HCT116 (cell line): ENCODE results near the gene STARD8. TPM values are rescaled to one million over a fixed set of nuclear protein-coding genes. Genes with fewer than 3 reads are reported as not detected.

ENCODE experiments used
- ATAC-seq: fragments of 200-7000 bp; cut with Tn5 transposase; 2 replicates; pipeline ENCODE4 v1.9.1; 2020; ENCODE audit warnings: mild to moderate bottlenecking, moderate library complexity
- BruUV-seq: library from RNA; stranded (reverse); fragments of 400-500 nt; replicated peaks from 2 replicates; lab custom pipeline; 2021; lab: Mats Ljungman, UMichigan
- CTCF ChIA-PET: fragments of 300-600 bp; sonication (Branson Sonifier 250); formaldehyde crosslinking; loops from one replicate; lab custom pipeline; 2021; ENCODE audit warnings: antibody characterized with exemption; lab: Charles Lee
- POLR2A ChIA-PET: fragments of 300-600, 350-600 bp; sonication (Branson Sonifier 250); formaldehyde crosslinking; loops from one replicate; lab custom pipeline; 2021; ENCODE audit warnings: antibody characterized with exemption; lab: Charles Lee
- RAD21 ChIA-PET, 2 experiments: fragments of 300-600 bp; sonication (Branson Sonifier 250); formaldehyde crosslinking; loops; one replicate each; lab custom pipeline; 2023; ENCODE audit warnings: low total read pairs in 2 of 2; ENCODE audit not compliant: uncharacterized antibody in 2 of 2, unreplicated experiment in 2 of 2, low non-redundant PET in 1 of 2; lab: Charles Lee
- DNase-seq: peaks from one replicate; pipeline ENCODE4 v3.0.0-alpha.2; 2010; ENCODE audit warnings: low read depth, low spot score
- H2AFZ ChIP-seq: fragments of 200-600 bp; shearing (Covaris generic), sonication (generic); 2 replicates; pipeline ENCODE4 v1.6.1; 2017; ENCODE audit warnings: low read depth, mixed run types, mixed read lengths, antibody characterized with exemption, low read length; ENCODE audit not compliant: poor library complexity, severe bottlenecking
- H3K27ac ChIP-seq: 2 replicates; pipeline ENCODE4 v1.5.1; 2012; ENCODE audit warnings: low read depth, low read length
- H3K27me3 ChIP-seq: fragments of 200-600 bp; sonication (generic); 2 replicates; pipeline ENCODE4 v1.6.1; 2016; ENCODE audit warnings: mixed run types, low read length, mixed read lengths; ENCODE audit not compliant: insufficient read depth
- H3K36me3 ChIP-seq, 2 experiments: fragments of 200-500 bp in 1 of 2; fragments of 200-600 bp in 1 of 2; sonication (Bioruptor generic) in 1 of 2; sonication (generic) in 1 of 2; 2 replicates each; pipeline versions ENCODE4 v1.5.1 to v1.6.1; 2014 to 2016; ENCODE audit warnings: low read length in 2 of 2, inconsistent platforms in 1 of 2, mixed read lengths in 1 of 2, mixed run types in 1 of 2; ENCODE audit not compliant: insufficient read depth in 2 of 2, control insufficient read depth in 1 of 2
- H3K4me1 ChIP-seq, 2 experiments: fragments of 200-600 bp in 1 of 2; sonication (generic) in 1 of 2; 2 replicates each; pipeline versions ENCODE4 v1.5.1 to v1.6.1; 2012 to 2017; ENCODE audit warnings: low read length in 2 of 2, inconsistent platforms in 1 of 2, mild to moderate bottlenecking in 1 of 2, mixed read lengths in 1 of 2, mixed run types in 1 of 2, moderate library complexity in 1 of 2; ENCODE audit not compliant: insufficient read depth in 2 of 2, control insufficient read depth in 1 of 2
- H3K4me2 ChIP-seq: fragments of 200-600 bp; sonication (generic); 2 replicates; pipeline ENCODE4 v1.6.1; 2017; ENCODE audit warnings: mixed run types, low read length, mixed read lengths
- H3K4me3 ChIP-seq, 2 experiments: fragments of 200-600 bp in 1 of 2; sonication (generic) in 1 of 2; replicated peaks in 1 of 2; 2 replicates each; pipeline ENCODE4 v1.5.1; 2011 to 2016; ENCODE audit warnings: low read length in 2 of 2, control low read depth in 1 of 2, low read depth in 1 of 2, mild to moderate bottlenecking in 1 of 2, mixed read lengths in 1 of 2, mixed run types in 1 of 2
- H3K79me2 ChIP-seq: fragments of 200-600 bp; sonication (generic); 2 replicates; pipeline ENCODE4 v1.6.1; 2017; ENCODE audit warnings: mild to moderate bottlenecking, mixed run types, low read length, moderate library complexity, mixed read lengths; ENCODE audit not compliant: insufficient read depth
- H3K9ac ChIP-seq: fragments of 200-600 bp; sonication (generic); 2 replicates; pipeline ENCODE4 v1.6.1; 2016; ENCODE audit warnings: low read length, mixed read lengths
- H3K9me2 ChIP-seq: fragments of 200-600 bp; sonication (generic), shearing (Covaris generic); 2 replicates; pipeline ENCODE4 v1.6.1; 2017; ENCODE audit warnings: mixed run types, mild to moderate bottlenecking, moderate library complexity; ENCODE audit not compliant: insufficient read depth
- H3K9me3 ChIP-seq, 2 experiments: fragments of 200-500 bp in 1 of 2; fragments of 200-600 bp in 1 of 2; sonication (Bioruptor generic) in 1 of 2; sonication (generic) in 1 of 2; 2 replicates each; pipeline ENCODE4 v1.6.1; 2014 to 2017; ENCODE audit warnings: low read length in 2 of 2, mixed read lengths in 2 of 2, inconsistent platforms in 1 of 2, low read depth in 1 of 2, mild to moderate bottlenecking in 1 of 2, mixed run types in 1 of 2, moderate library complexity in 1 of 2; ENCODE audit not compliant: control insufficient read depth in 1 of 2, insufficient read depth in 1 of 2
- H4K20me1 ChIP-seq: fragments of 200-600 bp; sonication (generic), shearing (Covaris generic); 2 replicates; pipeline ENCODE4 v1.6.1; 2017; ENCODE audit warnings: mixed run types, mild to moderate bottlenecking, moderate library complexity; ENCODE audit not compliant: insufficient read depth
- CBX3 ChIP-seq: IDR thresholded peaks from 2 replicates; pipeline ENCODE4 v1.6.1; 2012; ENCODE audit warnings: low read depth
- CEBPB ChIP-seq: IDR thresholded peaks from 2 replicates; pipeline ENCODE4 v1.6.1; 2012; ENCODE audit warnings: low read depth
- EGR1 ChIP-seq: IDR thresholded peaks from 2 replicates; pipeline ENCODE4 v1.6.1; 2012; ENCODE audit warnings: low read depth
- EZH2phosphoT487 ChIP-seq: fragments of 200-600 bp; IDR thresholded peaks from 2 replicates; pipeline ENCODE4 v1.6.1; 2018; ENCODE audit warnings: antibody characterized with exemption, borderline replicate concordance
- FOSL1 ChIP-seq: IDR thresholded peaks from 2 replicates; pipeline ENCODE4 v1.6.1; 2012; ENCODE audit warnings: low read depth
- JUND ChIP-seq: IDR thresholded peaks from 2 replicates; pipeline ENCODE4 v1.6.1; 2012
- RAD21 ChIP-seq: IDR thresholded peaks from 2 replicates; pipeline ENCODE4 v1.6.1; 2012; ENCODE audit warnings: low read depth, mild to moderate bottlenecking
- SP1 ChIP-seq: IDR thresholded peaks from 2 replicates; pipeline ENCODE4 v1.6.1; 2012; ENCODE audit warnings: low read depth
- TCF7L2 ChIP-seq: IDR thresholded peaks from 2 replicates; pipeline ENCODE4 v1.7.0; 2011; ENCODE audit warnings: borderline replicate concordance, inconsistent platforms; ENCODE audit not compliant: insufficient read depth, insufficient read length; ENCODE audit errors: extremely low read depth
- YY1 ChIP-seq: IDR thresholded peaks from 2 replicates; pipeline ENCODE4 v1.6.1; 2011; ENCODE audit warnings: low read length, low read depth, moderate library complexity, mild to moderate bottlenecking; ENCODE audit not compliant: insufficient replicate concordance; ENCODE audit errors: extremely low read depth
- intact Hi-C: fragments of 100-400 bp; cut with micrococcal nuclease; formaldehyde crosslinking; loops from 2 replicates; pipeline ENCODE4 v1.10.0; 2022
- total RNA-seq: library from RNA; stranded (reverse); gene quantifications from one replicate; pipeline ENCODE4 v1.2.1, GENCODE V29; 2021; ENCODE audit not compliant: unreplicated experiment
- TF ChIP-seq, protein P1 (sequence below): IDR thresholded peaks from 2 replicates; pipeline ENCODE4 v1.6.1; 2011; ENCODE audit warnings: mild to moderate bottlenecking, low read length, moderate library complexity; ENCODE audit not compliant: insufficient replicate concordance; ENCODE audit errors: extremely low read depth
- TF ChIP-seq, protein P2 (sequence below): IDR thresholded peaks from 2 replicates; pipeline ENCODE4 v1.6.1; 2012; ENCODE audit warnings: low read depth
- TF ChIP-seq, protein P3 (sequence below), 3 experiments: fragments of 200-600 bp in 1 of 3; sonication (generic) in 1 of 3; IDR thresholded peaks in 2 of 3; conservative IDR thresholded peaks in 1 of 3; 2 replicates each; pipeline ENCODE4 v1.5.1; 2012 to 2017; ENCODE audit warnings: low read depth in 2 of 3, low read length in 2 of 3, antibody characterized with exemption in 1 of 3, borderline replicate concordance in 1 of 3, control low read depth in 1 of 3, mild to moderate bottlenecking in 1 of 3, mixed read lengths in 1 of 3, mixed run types in 1 of 3, moderate library complexity in 1 of 3; ENCODE audit not compliant: insufficient read depth in 1 of 3
- TF ChIP-seq, protein P4 (sequence below): IDR thresholded peaks from 2 replicates; pipeline ENCODE4 v1.6.1; 2012

STARD8 gene
- total RNA-seq, 1 experiment from 2014 or later = 5.4 TPM

DNA sequence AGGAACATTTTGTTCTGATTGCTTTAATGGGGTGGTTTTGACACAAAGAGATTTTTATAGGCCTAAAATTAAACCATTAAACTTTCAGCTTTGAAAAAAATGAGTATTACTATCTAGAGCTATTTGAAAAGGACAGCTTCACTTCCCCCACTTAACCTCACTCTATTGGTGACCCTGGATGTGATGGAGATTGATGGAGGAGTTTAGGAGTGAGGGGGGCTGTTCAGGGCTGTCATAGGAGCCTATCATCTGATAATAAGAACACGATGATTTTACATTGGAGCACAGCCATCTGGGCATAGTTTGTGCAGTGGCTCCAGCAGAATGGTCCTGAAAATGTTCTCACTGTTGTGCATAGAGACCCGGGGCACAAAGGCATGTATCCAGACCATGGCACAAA lies 110.3 kb downstream of the STARD8 start:
- no TSS peak for BruUV-seq
- no peaks in the 10 kb centered on the region for H3K27me3 ChIP-seq
- ChIA-PET RAD21 (no interaction called here), POLR2A (no interaction called here)
- no peak for DNase-seq
- H3K4me3 ChIP-seq = no peak overlapping the region
- H2AFZ ChIP-seq = no peak overlapping the region
- intact Hi-C loops = no loop called here
- no peaks in the 10 kb centered on the region for H3K79me2 ChIP-seq
- TF ChIP-seq JUND (no peak), EGR1 (no peak), CBX3 (no peak), CEBPB (no peak), TCF7L2 (no peak), SP1 (no peak), YY1 (no peak), RAD21 (no peak), FOSL1 (no peak), EZH2phosphoT487 (no peak)
- TF ChIP-seq, protein P1, sequence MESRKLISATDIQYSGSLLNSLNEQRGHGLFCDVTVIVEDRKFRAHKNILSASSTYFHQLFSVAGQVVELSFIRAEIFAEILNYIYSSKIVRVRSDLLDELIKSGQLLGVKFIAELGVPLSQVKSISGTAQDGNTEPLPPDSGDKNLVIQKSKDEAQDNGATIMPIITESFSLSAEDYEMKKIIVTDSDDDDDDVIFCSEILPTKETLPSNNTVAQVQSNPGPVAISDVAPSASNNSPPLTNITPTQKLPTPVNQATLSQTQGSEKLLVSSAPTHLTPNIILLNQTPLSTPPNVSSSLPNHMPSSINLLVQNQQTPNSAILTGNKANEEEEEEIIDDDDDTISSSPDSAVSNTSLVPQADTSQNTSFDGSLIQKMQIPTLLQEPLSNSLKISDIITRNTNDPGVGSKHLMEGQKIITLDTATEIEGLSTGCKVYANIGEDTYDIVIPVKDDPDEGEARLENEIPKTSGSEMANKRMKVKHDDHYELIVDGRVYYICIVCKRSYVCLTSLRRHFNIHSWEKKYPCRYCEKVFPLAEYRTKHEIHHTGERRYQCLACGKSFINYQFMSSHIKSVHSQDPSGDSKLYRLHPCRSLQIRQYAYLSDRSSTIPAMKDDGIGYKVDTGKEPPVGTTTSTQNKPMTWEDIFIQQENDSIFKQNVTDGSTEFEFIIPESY = no peak
- TF ChIP-seq, protein P2, sequence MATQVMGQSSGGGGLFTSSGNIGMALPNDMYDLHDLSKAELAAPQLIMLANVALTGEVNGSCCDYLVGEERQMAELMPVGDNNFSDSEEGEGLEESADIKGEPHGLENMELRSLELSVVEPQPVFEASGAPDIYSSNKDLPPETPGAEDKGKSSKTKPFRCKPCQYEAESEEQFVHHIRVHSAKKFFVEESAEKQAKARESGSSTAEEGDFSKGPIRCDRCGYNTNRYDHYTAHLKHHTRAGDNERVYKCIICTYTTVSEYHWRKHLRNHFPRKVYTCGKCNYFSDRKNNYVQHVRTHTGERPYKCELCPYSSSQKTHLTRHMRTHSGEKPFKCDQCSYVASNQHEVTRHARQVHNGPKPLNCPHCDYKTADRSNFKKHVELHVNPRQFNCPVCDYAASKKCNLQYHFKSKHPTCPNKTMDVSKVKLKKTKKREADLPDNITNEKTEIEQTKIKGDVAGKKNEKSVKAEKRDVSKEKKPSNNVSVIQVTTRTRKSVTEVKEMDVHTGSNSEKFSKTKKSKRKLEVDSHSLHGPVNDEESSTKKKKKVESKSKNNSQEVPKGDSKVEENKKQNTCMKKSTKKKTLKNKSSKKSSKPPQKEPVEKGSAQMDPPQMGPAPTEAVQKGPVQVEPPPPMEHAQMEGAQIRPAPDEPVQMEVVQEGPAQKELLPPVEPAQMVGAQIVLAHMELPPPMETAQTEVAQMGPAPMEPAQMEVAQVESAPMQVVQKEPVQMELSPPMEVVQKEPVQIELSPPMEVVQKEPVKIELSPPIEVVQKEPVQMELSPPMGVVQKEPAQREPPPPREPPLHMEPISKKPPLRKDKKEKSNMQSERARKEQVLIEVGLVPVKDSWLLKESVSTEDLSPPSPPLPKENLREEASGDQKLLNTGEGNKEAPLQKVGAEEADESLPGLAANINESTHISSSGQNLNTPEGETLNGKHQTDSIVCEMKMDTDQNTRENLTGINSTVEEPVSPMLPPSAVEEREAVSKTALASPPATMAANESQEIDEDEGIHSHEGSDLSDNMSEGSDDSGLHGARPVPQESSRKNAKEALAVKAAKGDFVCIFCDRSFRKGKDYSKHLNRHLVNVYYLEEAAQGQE = no peak
- TF ChIP-seq, protein P3, sequence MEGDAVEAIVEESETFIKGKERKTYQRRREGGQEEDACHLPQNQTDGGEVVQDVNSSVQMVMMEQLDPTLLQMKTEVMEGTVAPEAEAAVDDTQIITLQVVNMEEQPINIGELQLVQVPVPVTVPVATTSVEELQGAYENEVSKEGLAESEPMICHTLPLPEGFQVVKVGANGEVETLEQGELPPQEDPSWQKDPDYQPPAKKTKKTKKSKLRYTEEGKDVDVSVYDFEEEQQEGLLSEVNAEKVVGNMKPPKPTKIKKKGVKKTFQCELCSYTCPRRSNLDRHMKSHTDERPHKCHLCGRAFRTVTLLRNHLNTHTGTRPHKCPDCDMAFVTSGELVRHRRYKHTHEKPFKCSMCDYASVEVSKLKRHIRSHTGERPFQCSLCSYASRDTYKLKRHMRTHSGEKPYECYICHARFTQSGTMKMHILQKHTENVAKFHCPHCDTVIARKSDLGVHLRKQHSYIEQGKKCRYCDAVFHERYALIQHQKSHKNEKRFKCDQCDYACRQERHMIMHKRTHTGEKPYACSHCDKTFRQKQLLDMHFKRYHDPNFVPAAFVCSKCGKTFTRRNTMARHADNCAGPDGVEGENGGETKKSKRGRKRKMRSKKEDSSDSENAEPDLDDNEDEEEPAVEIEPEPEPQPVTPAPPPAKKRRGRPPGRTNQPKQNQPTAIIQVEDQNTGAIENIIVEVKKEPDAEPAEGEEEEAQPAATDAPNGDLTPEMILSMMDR (IDR thresholded peaks at IDR 0.05 in 2 of 3, conservative IDR thresholded peaks at IDR 0.05 in 1 of 3; ENCODE audit: borderline replicate concordance in 1 of 3, insufficient read depth in 1 of 3, low read depth in 2 of 3, low read length in 2 of 3) = no peak
- TF ChIP-seq, protein P4, sequence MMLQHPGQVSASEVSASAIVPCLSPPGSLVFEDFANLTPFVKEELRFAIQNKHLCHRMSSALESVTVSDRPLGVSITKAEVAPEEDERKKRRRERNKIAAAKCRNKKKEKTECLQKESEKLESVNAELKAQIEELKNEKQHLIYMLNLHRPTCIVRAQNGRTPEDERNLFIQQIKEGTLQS = no peak
- TF ChIP-seq, all 23 proteins: peak for 0
- no peaks in the 10 kb centered on the region for H3K36me3 ChIP-seq
- no peak overlapping the region for H3K4me2 ChIP-seq
- no peaks in the 10 kb centered on the region for H3K4me1 ChIP-seq
- no peaks in the 10 kb centered on the region for H3K9me2 ChIP-seq
- no peak overlapping the region for H3K9ac ChIP-seq
- no peak for ATAC-seq
- H4K20me1 ChIP-seq = no peaks in the 10 kb centered on the region
- no peak overlapping the region for H3K27ac ChIP-seq
- CTCF ChIA-PET = no interaction called here
- H3K9me3 ChIP-seq = no peaks in the 10 kb centered on the region
